H9 (cell line): Measurements from ENCODE around the gene PGAP6. TPM values are rescaled to one million over a fixed set of nuclear protein-coding genes. Genes with fewer than 3 reads are reported as not detected.

Experiments
- DNase-seq: peaks from one replicate; pipeline ENCODE4 v3.0.0-alpha.2; 2017
- H2AFZ ChIP-seq: one replicate; pipeline ENCODE4 v1.6.1; 2013; ENCODE audit warnings: mild to moderate bottlenecking, low read length, control low read depth, moderate library complexity
- H2AK5ac ChIP-seq: 2 replicates; pipeline ENCODE4 v1.6.1; 2013; ENCODE audit warnings: low read length, control low read depth, mixed read lengths; ENCODE audit not compliant: insufficient read length
- H2BK120ac ChIP-seq: one replicate; pipeline ENCODE4 v1.6.1; 2013; ENCODE audit warnings: low read depth, mild to moderate bottlenecking, low read length, control low read depth, inconsistent platforms; ENCODE audit not compliant: poor library complexity, severe bottlenecking
- H2BK12ac ChIP-seq: 2 replicates; pipeline ENCODE4 v1.6.1; 2013; ENCODE audit warnings: low read length, control low read depth, mixed read lengths, low read depth; ENCODE audit not compliant: insufficient read length
- H2BK15ac ChIP-seq: 2 replicates; pipeline ENCODE4 v1.6.1; 2013; ENCODE audit warnings: low read depth, low read length, control low read depth
- H2BK20ac ChIP-seq: one replicate; pipeline ENCODE4 v1.6.1; 2013; ENCODE audit warnings: low read depth, mild to moderate bottlenecking, low read length, control low read depth, inconsistent platforms; ENCODE audit not compliant: poor library complexity, severe bottlenecking
- H2BK5ac ChIP-seq: 2 replicates; pipeline ENCODE4 v1.6.1; 2013; ENCODE audit warnings: low read length, control low read depth, mixed read lengths; ENCODE audit not compliant: insufficient read length
- H3K14ac ChIP-seq: 2 replicates; pipeline ENCODE4 v1.6.1; 2013; ENCODE audit warnings: low read length, control low read depth; ENCODE audit not compliant: insufficient read depth
- H3K18ac ChIP-seq: 2 replicates; pipeline ENCODE4 v1.6.1; 2013; ENCODE audit warnings: low read depth, mild to moderate bottlenecking, mixed read lengths, low read length, control low read depth; ENCODE audit not compliant: insufficient read length
- H3K23ac ChIP-seq: 2 replicates; pipeline ENCODE4 v1.6.1; 2013; ENCODE audit warnings: low read length, control low read depth, mixed read lengths, low read depth; ENCODE audit not compliant: insufficient read length
- H3K23me2 ChIP-seq: 2 replicates; pipeline ENCODE4 v1.6.1; 2013; ENCODE audit warnings: low read depth, mild to moderate bottlenecking, mixed read lengths, low read length, control low read depth; ENCODE audit not compliant: insufficient read length, poor library complexity, severe bottlenecking
- H3K27ac ChIP-seq: 2 replicates; pipeline ENCODE4 v1.5.1; 2013; ENCODE audit warnings: low read length, control low read depth, mixed read lengths, low read depth; ENCODE audit not compliant: insufficient read length
- H3K27me3 ChIP-seq: 2 replicates; pipeline ENCODE4 v1.6.1; 2013; ENCODE audit warnings: low read length, control low read depth, inconsistent platforms; ENCODE audit not compliant: insufficient read depth
- H3K4ac ChIP-seq: 2 replicates; pipeline ENCODE4 v1.6.1; 2013; ENCODE audit warnings: low read depth, mild to moderate bottlenecking, control low read depth, inconsistent platforms, low read length, moderate library complexity
- H3K4me1 ChIP-seq: 2 replicates; pipeline ENCODE4 v1.6.1; 2013; ENCODE audit warnings: low read length, control low read depth, inconsistent platforms; ENCODE audit not compliant: insufficient read depth
- H3K4me2 ChIP-seq: 2 replicates; pipeline ENCODE4 v1.6.1; 2013; ENCODE audit warnings: low read length, control low read depth, mixed read lengths; ENCODE audit not compliant: insufficient read length, insufficient read depth
- H3K56ac ChIP-seq: 2 replicates; pipeline ENCODE4 v1.6.1; 2013; ENCODE audit warnings: low read depth, mild to moderate bottlenecking, mixed read lengths, low read length, control low read depth; ENCODE audit not compliant: insufficient read length
- H3K79me1 ChIP-seq: 2 replicates; pipeline ENCODE4 v1.6.1; 2013; ENCODE audit warnings: low read depth, mild to moderate bottlenecking, moderate library complexity, low read length, control low read depth, inconsistent platforms; ENCODE audit not compliant: insufficient read depth, poor library complexity, severe bottlenecking
- H3K79me2 ChIP-seq: 2 replicates; pipeline ENCODE4 v1.6.1; 2013; ENCODE audit warnings: low read length, control low read depth, inconsistent platforms; ENCODE audit not compliant: insufficient read depth
- H3K9ac ChIP-seq: 2 replicates; pipeline ENCODE4 v1.6.1; 2013; ENCODE audit warnings: low read length, control low read depth, mixed read lengths; ENCODE audit not compliant: insufficient read length; ENCODE audit errors: extremely low read depth
- H3K9me3 ChIP-seq: one replicate; pipeline ENCODE4 v1.6.1; 2013; ENCODE audit warnings: low read depth, low read length, inconsistent platforms; ENCODE audit not compliant: control insufficient read depth
- H3T11ph ChIP-seq: one replicate; pipeline ENCODE4 v1.6.1; 2013; ENCODE audit warnings: mild to moderate bottlenecking, low read length, control low read depth, inconsistent platforms
- H4K20me1 ChIP-seq: one replicate; pipeline ENCODE4 v1.6.1; 2013; ENCODE audit not compliant: control insufficient read depth, insufficient read length, insufficient read depth
- H4K5ac ChIP-seq: 2 replicates; pipeline ENCODE4 v1.6.1; 2013; ENCODE audit warnings: low read depth, mild to moderate bottlenecking, mixed read lengths, low read length, control low read depth; ENCODE audit not compliant: insufficient read length
- H4K8ac ChIP-seq: replicated peaks from 2 replicates; pipeline ENCODE4 v1.6.1; 2013; ENCODE audit warnings: low read length, control low read depth, mixed read lengths, low read depth; ENCODE audit not compliant: insufficient read length
- H4K91ac ChIP-seq: 2 replicates; pipeline ENCODE4 v1.6.1; 2013; ENCODE audit warnings: low read depth, mild to moderate bottlenecking, moderate library complexity, mixed read lengths, low read length, control low read depth; ENCODE audit not compliant: insufficient read length
- H3K27ac Mint-ChIP-seq, 3 experiments: 2 replicates in 2 of 3; 3 replicates in 1 of 3; pipeline ENCODE4 v1.8.0; 2020 to 2021; ENCODE audit warnings: mixed read lengths in 3 of 3, mild to moderate bottlenecking in 1 of 3, moderate library complexity in 1 of 3
- H3K27me3 Mint-ChIP-seq: 2 replicates; pipeline ENCODE4 v1.8.0; 2021; ENCODE audit warnings: low read depth, mild to moderate bottlenecking, moderate library complexity, mixed read lengths
- H3K36me3 Mint-ChIP-seq, 3 experiments: 2 replicates in 2 of 3; 3 replicates in 1 of 3; pipeline ENCODE4 v1.8.0; 2020 to 2021; ENCODE audit warnings: low read depth in 3 of 3, mixed read lengths in 3 of 3; ENCODE audit not compliant: insufficient read depth in 1 of 3
- H3K4me1 Mint-ChIP-seq, 2 experiments: 2 replicates each; pipeline ENCODE4 v1.8.0; 2020; ENCODE audit warnings: mixed read lengths in 2 of 2
- H3K4me3 Mint-ChIP-seq, 2 experiments: 2 replicates in 1 of 2; 3 replicates in 1 of 2; pipeline ENCODE4 v1.8.0; 2020 to 2021; ENCODE audit warnings: mild to moderate bottlenecking in 2 of 2, mixed read lengths in 2 of 2, moderate library complexity in 1 of 2
- H3K9me3 Mint-ChIP-seq, 2 experiments: 2 replicates in 1 of 2; 3 replicates in 1 of 2; pipeline ENCODE4 v1.8.0; 2020; ENCODE audit warnings: mild to moderate bottlenecking in 2 of 2, mixed read lengths in 2 of 2, moderate library complexity in 1 of 2
- CTCF ChIP-seq: fragments of 200-600 bp; sonication (generic); conservative IDR thresholded peaks from 3 replicates; pipeline ENCODE4 v1.8.0; 2021; ENCODE audit warnings: antibody characterized with exemption, mild to moderate bottlenecking
- WGBS: extraction: QIAGEN DNeasy Blood & Tissue Kit; methylation state at CpG from one replicate; pipeline ENCODE4 v1.1.7; 2013; ENCODE audit warnings: missing lambda C conversion rate, low lambda C conversion rate, mixed read lengths; ENCODE audit not compliant: insufficient read length; ENCODE audit errors: extremely low coverage; 5-methylcytosine and 5-hydroxymethylcytosine counted together
- total RNA-seq: library from RNA; stranded (reverse); gene quantifications from 2 replicates; pipeline ENCODE4 v1.2.1, GENCODE V29; 2021

PGAP6 gene
- total RNA-seq, 1 experiment from 2014 or later: 111 TPM

- no peak overlapping the region for H4K5ac ChIP-seq
- H3K56ac ChIP-seq: no peak overlapping the region
- no peak overlapping the region for H2AFZ ChIP-seq
- no peak overlapping the region for H2BK5ac ChIP-seq
- no peaks in the 10 kb centered on the region for H3K27me3 Mint-ChIP-seq
- H2BK15ac ChIP-seq: no peak overlapping the region
- no peak overlapping the region for H4K8ac ChIP-seq
- no peak overlapping the region for H3K27ac ChIP-seq
- no peaks in the 10 kb centered on the region for H3K79me1 ChIP-seq
- no peaks in the 10 kb centered on the region for H3K79me2 ChIP-seq
- no peaks in the 10 kb centered on the region for H4K20me1 ChIP-seq
- no CpG with 5 or more reads among the region's 7 CpGs for WGBS
- H3K4me1 ChIP-seq: no peaks in the 10 kb centered on the region; the same call in 1 of the 2 replicates
- H2BK120ac ChIP-seq: no peak overlapping the region
- no peaks in the 10 kb centered on the region for H3K27me3 ChIP-seq
- no peak overlapping the region for H3K4me2 ChIP-seq
- peak overlapping the region in 1 of 2 experiments; percentile 23; a peak in 1 of 5 replicates for H3K4me3 Mint-ChIP-seq
- no peaks in the 10 kb centered on the region for H3K9me3 ChIP-seq
- DNase-seq: peak; percentile 89
- no peak overlapping the region for H3K9ac ChIP-seq
- H3K23me2 ChIP-seq: no peaks in the 10 kb centered on the region
- peak; percentile 98 for TF ChIP-seq CTCF
- no peak overlapping the region for H2BK20ac ChIP-seq
- H4K91ac ChIP-seq: no peak overlapping the region
- no peak overlapping the region for H3K18ac ChIP-seq
- no peak overlapping the region for H3K23ac ChIP-seq
- no peak overlapping the region for H3K14ac ChIP-seq
- no peak overlapping the region for H2AK5ac ChIP-seq
- H3T11ph ChIP-seq: no peak overlapping the region
- peaks cover 29 to 32% of the 10 kb centered on the region in 2 experiments for H3K4me1 Mint-ChIP-seq
- H3K27ac Mint-ChIP-seq: no peak overlapping the region; a peak in 1 of 7 replicates
- H3K9me3 Mint-ChIP-seq: peaks cover 7 to 14% of the 10 kb centered on the region in 2 experiments
- H3K36me3 Mint-ChIP-seq: peaks cover 7 to 12% (median 8%) of the 10 kb centered on the region in 3 experiments; a peak in 5 of 7 replicates
- no peak overlapping the region for H2BK12ac ChIP-seq
- H3K4ac ChIP-seq: no peak overlapping the region
These were observed 10.1 kb upstream of the PGAP6 start for GRCh38 chr16:391885-392335.
